GM12801 (cell line): Measurements from ENCODE around the gene WIPI1.

Source experiments
- CTCF ChIP-seq: IDR thresholded peaks from one replicate; pipeline ENCODE4 v1.5.1; 2011; ENCODE audit warnings: control low read depth; ENCODE audit not compliant: insufficient read length; ENCODE audit errors: extremely low read depth

The WIPI1 gene

GRCh38 chr17:68491381-68492231, 34.3 kb upstream of the WIPI1 start:
- TF ChIP-seq CTCF = no peak

DNA sequence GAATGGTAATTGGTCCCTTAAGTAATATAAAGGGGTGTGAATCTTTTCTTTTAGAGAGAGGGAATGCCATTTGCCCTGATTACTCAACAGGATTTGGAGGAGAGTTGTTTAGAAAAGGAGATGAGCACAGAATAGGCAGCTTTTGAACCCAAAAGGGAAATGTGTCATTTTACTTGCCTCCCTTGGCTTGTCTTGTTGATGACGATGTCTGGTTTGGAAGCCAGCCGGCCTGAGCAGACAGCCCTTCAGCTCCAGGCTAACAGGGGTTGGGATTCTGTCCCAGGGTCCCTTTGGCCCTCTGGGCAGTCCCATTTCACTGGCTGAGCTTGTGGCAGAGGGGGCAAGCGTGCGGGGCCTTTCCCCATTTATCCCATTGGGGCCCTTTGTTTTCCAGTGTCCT, 32.6 kb upstream of the WIPI1 start:
- no peak for TF ChIP-seq CTCF

- no peak for TF ChIP-seq CTCF
Measured at GRCh38 chr17:68484458-68484857, 27.2 kb upstream of the WIPI1 start.

GRCh38 chr17:68482576-68483041, 25.3 kb upstream of the WIPI1 start:
- TF ChIP-seq CTCF = no peak

- TF ChIP-seq CTCF = no peak
Measured at GRCh38 chr17:68480885-68481284, 23.6 kb upstream of the WIPI1 start.

- TF ChIP-seq CTCF = no peak
Measured at GRCh38 chr17:68470961-68471360, 13.7 kb upstream of the WIPI1 start.

- no peak for TF ChIP-seq CTCF
Measured at GRCh38 chr17:68468788-68469187, 11.5 kb upstream of the WIPI1 start.
